GM12873 (cell line): ENCODE results near the gene TCF7L1.

Source experiments
- CTCF ChIP-seq: IDR thresholded peaks from 2 replicates; pipeline ENCODE4 v1.5.1; 2012; ENCODE audit warnings: low read depth, mild to moderate bottlenecking, moderate library complexity, low read length, control low read depth; ENCODE audit not compliant: insufficient read depth; ENCODE audit errors: missing control alignments

TCF7L1 gene

GRCh38 chr2:85334928-85335327 lies 201.7 kb downstream of the TCF7L1 start:
- no peak for TF ChIP-seq CTCF

DNA sequence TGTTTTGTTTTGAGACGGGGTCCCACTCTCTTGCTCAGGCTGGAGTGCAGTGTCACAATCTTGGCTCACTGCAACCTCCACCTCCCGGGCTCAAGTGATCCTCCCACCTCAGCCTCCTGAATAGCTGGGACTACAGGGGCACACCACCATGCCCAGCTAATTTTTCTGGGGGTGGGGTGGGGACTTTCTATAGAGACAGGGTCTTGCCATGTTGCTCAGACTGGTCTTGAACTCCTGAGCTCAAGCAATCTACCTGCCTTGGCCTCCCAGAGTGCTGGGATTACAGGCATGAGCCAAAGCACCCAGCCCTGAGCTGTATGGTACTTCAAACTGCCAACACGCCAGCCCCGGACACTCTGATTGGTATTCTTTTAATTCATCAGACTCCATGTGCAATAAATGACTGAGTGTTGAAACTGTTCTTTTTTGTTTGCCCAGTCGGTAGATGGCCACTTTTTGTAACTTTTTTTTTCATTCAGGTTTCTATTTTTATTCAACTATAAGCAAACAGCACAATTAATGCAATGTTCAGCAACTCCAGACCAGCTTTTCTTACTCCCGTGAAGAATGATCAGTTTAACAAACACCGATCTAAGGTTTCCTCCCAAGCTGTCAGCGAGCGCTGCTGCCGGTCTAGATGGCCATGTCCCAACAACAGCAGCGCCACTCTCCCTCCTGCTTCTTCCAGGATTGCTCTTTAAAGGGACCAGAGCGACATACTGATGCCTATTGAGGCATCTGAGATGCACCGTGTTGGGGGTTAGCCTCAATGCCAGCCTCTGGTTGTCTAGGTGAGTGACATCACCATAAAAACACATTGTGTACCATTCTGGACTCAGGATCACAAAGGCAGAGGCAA lies 207.1 kb downstream of the TCF7L1 start:
- no peak for TF ChIP-seq CTCF

DNA sequence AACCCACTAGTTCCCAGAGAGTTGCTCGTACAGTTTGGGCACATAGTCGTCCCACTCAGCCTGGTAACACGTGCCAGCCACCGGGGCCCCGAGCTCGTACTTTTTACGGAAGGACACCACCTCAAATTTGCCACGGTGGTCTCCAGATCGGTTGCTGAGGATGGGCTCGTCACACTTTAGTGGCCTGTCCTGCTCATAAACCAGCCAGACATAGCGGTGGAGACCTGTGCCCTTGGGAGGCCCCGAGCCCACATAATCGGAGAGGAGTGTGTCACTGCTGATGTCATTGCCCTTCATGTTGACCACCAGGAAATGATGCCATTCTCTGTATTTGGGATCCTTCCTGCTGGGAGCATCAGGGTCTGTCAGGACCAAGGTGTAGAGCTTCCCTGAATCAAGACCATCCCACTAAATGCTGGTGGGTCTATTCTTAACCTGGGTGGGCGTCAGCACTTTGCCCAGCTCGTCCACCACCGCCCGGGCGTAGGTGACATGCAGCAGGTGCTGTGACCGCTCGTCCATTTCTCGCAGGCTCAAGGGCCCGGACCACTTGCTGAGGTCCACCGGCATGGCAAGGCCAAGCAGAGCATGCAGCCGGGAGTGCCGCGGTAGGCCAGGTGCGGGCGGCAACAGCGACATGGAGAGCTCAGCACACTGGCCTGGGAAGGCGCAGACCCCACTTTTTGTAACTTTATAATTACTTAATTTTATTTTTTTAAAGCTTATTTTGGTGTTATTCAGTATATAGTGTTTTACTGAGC lies 208.3 kb downstream of the TCF7L1 start:
- no peak for TF ChIP-seq CTCF

DNA sequence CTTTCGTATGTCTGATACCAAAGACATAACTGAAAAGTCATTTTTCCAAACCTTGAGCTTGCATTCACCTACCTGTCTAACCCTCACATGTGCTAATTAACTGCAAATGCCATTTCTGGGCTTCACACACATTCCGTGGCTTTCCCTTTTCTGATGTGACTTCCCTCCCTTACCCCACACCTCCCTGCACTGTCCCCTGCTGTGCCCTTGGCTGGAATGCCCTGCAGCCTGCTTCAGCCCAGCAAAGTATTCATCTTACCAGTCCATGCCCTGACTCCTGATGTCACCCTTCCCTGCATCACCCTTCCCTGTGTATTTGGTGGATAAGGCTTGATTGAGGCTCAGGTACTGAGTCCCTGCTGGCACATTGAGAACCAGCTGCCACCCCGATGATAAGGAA lies 209.0 kb downstream of the TCF7L1 start:
- no peak for TF ChIP-seq CTCF

- no peak for TF ChIP-seq CTCF
These were observed 211.3 kb downstream of the TCF7L1 start for GRCh38 chr2:85344356-85344954.

DNA sequence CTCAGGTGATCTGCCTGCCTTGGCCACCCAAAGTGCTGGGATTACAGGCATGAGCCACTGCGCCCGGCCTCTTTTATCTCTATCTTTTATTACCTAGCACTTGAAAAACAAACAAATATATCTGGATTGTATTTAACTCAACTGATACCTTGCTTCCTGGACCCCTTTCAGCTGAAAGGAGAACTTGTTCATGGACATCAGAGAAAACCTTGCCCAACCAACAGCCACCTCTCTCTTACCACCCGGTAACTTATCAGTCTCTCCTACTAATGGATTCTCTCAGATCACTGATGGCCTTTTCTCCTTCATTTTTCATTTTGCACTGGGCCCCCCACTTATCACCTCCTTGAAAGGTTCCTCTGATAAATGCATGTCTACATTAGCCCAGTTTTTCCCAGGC lies 214.4 kb downstream of the TCF7L1 start:
- no peak for TF ChIP-seq CTCF

DNA sequence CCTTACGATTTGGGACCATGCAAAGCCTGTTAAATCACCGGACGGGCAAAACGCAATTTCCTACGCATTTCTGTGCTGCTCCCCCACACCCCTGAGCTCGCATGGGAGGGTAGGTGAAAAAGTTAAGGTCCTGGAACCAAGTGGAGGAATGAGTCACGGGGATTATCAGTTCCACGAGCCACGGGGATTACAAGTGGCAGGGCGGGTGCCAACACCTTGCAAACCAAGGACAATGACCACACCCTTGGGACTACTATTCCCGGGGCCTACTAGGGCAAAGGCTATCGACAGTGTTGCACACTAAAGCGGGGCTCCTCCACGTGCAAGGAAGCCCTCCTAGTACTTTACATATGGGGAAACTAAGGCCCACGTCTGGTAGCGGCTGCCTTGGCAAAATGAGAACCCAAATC lies 220.7 kb downstream of the TCF7L1 start:
- no peak for TF ChIP-seq CTCF
